Ishikawa (cell line): ENCODE data around the gene CLEC3B.

Experiments
- CEBPB ChIP-seq: IDR thresholded peaks from 2 replicates; pipeline ENCODE4 v1.6.1; 2012
- CREB1 ChIP-seq: IDR thresholded peaks from 2 replicates; pipeline ENCODE4 v1.6.1; 2012; ENCODE audit warnings: low read depth
- EGR1 ChIP-seq: IDR thresholded peaks from 2 replicates; pipeline ENCODE4 v1.6.1; 2012
- EP300 ChIP-seq: IDR thresholded peaks from 2 replicates; pipeline ENCODE4 v1.6.1; 2012; ENCODE audit warnings: borderline replicate concordance
- FOXM1 ChIP-seq: IDR thresholded peaks from 2 replicates; pipeline ENCODE4 v1.6.1; 2012; ENCODE audit warnings: low read depth, borderline replicate concordance
- NFIC ChIP-seq: IDR thresholded peaks from 2 replicates; pipeline ENCODE4 v1.6.1; 2012
- RAD21 ChIP-seq: IDR thresholded peaks from 2 replicates; pipeline ENCODE4 v1.6.1; 2012; ENCODE audit warnings: low read depth
- TAF1 ChIP-seq: IDR thresholded peaks from 2 replicates; pipeline ENCODE4 v1.6.1; 2012; ENCODE audit warnings: low read depth, mild to moderate bottlenecking
- TCF12 ChIP-seq: IDR thresholded peaks from 2 replicates; pipeline ENCODE4 v1.6.1; 2012; ENCODE audit warnings: low read depth
- TEAD4 ChIP-seq: IDR thresholded peaks from 2 replicates; pipeline ENCODE4 v1.6.1; 2012
- YY1 ChIP-seq: IDR thresholded peaks from 2 replicates; pipeline ENCODE4 v1.6.1; 2012; ENCODE audit warnings: low read depth
- ZBTB7A ChIP-seq: IDR thresholded peaks from 2 replicates; pipeline ENCODE4 v1.6.1; 2012; ENCODE audit warnings: low read depth
- TF ChIP-seq, protein P1 (sequence below): IDR thresholded peaks from 2 replicates; pipeline ENCODE4 v1.6.1; 2012; ENCODE audit warnings: low read depth, mild to moderate bottlenecking
- TF ChIP-seq, protein P2 (sequence below): IDR thresholded peaks from 2 replicates; pipeline ENCODE4 v1.6.1; 2012
- TF ChIP-seq, protein P3 (sequence below): IDR thresholded peaks from 2 replicates; pipeline ENCODE4 v1.6.1; 2012

The CLEC3B gene

DNA sequence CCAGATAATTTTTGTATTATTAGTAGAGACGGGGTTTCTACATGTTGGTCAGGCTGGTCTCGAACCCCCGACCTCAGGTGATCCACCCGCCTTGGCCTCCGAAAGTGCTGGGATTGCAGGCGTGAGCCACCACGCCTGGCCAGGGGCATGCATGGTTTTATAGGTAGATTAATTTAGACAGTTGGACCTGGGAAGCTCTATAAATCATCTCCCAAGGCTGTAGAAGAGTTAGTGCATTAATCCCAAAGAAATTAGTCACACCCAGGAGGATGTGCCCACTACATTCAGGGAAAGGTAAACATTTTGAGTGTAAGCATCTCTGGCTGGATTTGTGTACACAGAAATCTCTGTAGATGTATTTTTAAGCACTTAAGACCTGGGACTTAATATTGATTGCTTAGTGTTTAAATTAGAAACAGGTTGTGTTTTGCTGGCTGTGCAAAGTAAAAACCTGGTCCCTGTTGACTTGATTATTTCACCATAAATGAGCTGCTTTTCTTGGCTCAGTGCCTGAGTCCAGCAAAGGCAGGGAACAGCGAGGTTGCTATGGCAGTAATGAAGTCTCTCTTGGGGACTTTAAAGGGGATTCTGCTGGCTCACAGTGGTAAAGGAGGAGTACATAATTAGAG lies 30.8 kb upstream of the CLEC3B start:
- TF ChIP-seq FOXM1 (no peak), EGR1 (no peak), TAF1 (no peak), CEBPB (no peak), CREB1 (no peak), YY1 (no peak), EP300 (no peak)
- TF ChIP-seq, protein P1, sequence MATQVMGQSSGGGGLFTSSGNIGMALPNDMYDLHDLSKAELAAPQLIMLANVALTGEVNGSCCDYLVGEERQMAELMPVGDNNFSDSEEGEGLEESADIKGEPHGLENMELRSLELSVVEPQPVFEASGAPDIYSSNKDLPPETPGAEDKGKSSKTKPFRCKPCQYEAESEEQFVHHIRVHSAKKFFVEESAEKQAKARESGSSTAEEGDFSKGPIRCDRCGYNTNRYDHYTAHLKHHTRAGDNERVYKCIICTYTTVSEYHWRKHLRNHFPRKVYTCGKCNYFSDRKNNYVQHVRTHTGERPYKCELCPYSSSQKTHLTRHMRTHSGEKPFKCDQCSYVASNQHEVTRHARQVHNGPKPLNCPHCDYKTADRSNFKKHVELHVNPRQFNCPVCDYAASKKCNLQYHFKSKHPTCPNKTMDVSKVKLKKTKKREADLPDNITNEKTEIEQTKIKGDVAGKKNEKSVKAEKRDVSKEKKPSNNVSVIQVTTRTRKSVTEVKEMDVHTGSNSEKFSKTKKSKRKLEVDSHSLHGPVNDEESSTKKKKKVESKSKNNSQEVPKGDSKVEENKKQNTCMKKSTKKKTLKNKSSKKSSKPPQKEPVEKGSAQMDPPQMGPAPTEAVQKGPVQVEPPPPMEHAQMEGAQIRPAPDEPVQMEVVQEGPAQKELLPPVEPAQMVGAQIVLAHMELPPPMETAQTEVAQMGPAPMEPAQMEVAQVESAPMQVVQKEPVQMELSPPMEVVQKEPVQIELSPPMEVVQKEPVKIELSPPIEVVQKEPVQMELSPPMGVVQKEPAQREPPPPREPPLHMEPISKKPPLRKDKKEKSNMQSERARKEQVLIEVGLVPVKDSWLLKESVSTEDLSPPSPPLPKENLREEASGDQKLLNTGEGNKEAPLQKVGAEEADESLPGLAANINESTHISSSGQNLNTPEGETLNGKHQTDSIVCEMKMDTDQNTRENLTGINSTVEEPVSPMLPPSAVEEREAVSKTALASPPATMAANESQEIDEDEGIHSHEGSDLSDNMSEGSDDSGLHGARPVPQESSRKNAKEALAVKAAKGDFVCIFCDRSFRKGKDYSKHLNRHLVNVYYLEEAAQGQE, result no peak

DNA sequence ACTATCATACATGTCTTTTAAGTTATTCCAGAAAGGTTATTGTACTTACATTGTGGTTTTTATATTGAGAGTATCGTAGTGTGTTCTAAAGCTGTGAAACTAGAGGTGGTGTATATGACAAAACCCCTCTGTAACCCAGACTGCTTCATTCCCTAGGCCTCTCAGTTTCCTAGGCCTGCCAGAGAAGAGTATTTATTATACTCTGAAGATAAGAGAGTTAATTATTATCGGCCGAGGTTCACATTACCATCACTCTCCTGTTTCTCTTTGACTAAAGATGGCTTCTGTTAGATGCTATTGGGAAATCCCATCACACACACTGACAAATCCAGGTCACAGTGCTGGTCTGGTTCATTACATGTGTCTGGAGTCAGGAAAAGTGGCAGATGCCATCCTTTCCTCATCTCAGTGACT lies 29.5 kb upstream of the CLEC3B start:
- TF ChIP-seq TEAD4 (no peak), RAD21 (no peak), EGR1 (no peak), YY1 (no peak), EP300 (no peak), FOXM1 (no peak), CREB1 (no peak), TAF1 (no peak), TCF12 (no peak), CEBPB (no peak)
- TF ChIP-seq, protein P2, sequence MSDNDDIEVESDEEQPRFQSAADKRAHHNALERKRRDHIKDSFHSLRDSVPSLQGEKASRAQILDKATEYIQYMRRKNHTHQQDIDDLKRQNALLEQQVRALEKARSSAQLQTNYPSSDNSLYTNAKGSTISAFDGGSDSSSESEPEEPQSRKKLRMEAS, result no peak
- TF ChIP-seq, protein P1, result no peak
- TF ChIP-seq, protein P3, sequence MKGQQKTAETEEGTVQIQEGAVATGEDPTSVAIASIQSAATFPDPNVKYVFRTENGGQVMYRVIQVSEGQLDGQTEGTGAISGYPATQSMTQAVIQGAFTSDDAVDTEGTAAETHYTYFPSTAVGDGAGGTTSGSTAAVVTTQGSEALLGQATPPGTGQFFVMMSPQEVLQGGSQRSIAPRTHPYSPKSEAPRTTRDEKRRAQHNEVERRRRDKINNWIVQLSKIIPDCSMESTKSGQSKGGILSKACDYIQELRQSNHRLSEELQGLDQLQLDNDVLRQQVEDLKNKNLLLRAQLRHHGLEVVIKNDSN, result no peak

DNA sequence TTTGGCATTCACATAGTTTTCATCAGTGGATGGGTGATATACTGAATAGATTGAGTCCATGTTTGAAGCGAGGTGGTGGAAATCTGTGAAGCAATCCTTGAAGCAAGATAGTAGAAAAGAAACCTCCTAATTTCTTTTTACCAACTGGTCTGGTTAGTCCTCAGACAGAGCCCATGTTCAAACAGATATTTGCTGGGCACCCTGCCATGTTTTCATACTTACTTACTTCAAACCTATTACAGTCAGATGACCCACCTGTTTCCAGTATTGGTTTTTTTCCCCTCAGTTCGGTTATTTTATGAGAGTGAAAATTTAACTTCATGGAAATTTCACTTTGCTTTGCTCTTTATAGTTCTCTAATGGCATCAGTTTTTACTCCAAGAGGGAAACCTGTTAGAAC lies 26.3 kb upstream of the CLEC3B start:
- TF ChIP-seq, protein P2, result no peak
- TF ChIP-seq TEAD4 (no peak), CEBPB (no peak), TCF12 (no peak), YY1 (no peak), EP300 (no peak), FOXM1 (no peak), TAF1 (no peak), NFIC (no peak), ZBTB7A (no peak)
- TF ChIP-seq, protein P3, result no peak
- TF ChIP-seq, protein P1, result no peak

DNA sequence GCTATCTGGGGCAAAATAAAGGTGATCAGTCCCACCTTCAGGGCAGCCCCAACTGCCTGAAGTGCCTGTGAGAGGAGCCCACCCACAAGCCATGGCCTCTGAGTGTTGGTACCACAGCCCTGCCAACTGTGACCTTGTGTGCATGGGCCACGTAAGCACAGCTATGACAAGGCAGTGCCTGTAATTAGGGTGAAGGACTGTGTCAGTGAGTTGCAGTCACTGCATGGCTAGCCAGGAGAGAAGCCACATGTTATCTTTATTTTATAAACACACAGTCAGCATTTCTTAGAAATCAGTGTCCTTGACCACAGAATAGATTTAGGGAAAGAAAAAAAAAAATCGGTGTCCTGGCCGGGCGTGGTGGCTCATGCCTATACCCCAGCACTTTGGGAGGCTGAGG lies 25.3 kb upstream of the CLEC3B start:
- TF ChIP-seq EGR1 (no peak), RAD21 (no peak), TAF1 (no peak), CREB1 (no peak), FOXM1 (no peak), NFIC (no peak), YY1 (no peak), ZBTB7A (no peak)
- TF ChIP-seq, protein P1, result no peak
- TF ChIP-seq, protein P3, result no peak
- TF ChIP-seq, protein P2, result no peak
